Measurements from ENCODE around the gene ZNF548. TPM values are rescaled to one million over a fixed set of nuclear protein-coding genes. Genes with fewer than 3 reads are reported as not detected.
A peak's percentile ranks its signal among the peaks of the same experiment; 100 is the strongest.

Gene ZNF548
- total RNA-seq, 1 donor from 2014 or later = 11.3 TPM

GRCh38 chr19:57398868-57399267, 9.2 kb downstream of the ZNF548 start:
- no peak for DNase-seq (ENCODE audit: low read depth in 2 of 2)

DNA sequence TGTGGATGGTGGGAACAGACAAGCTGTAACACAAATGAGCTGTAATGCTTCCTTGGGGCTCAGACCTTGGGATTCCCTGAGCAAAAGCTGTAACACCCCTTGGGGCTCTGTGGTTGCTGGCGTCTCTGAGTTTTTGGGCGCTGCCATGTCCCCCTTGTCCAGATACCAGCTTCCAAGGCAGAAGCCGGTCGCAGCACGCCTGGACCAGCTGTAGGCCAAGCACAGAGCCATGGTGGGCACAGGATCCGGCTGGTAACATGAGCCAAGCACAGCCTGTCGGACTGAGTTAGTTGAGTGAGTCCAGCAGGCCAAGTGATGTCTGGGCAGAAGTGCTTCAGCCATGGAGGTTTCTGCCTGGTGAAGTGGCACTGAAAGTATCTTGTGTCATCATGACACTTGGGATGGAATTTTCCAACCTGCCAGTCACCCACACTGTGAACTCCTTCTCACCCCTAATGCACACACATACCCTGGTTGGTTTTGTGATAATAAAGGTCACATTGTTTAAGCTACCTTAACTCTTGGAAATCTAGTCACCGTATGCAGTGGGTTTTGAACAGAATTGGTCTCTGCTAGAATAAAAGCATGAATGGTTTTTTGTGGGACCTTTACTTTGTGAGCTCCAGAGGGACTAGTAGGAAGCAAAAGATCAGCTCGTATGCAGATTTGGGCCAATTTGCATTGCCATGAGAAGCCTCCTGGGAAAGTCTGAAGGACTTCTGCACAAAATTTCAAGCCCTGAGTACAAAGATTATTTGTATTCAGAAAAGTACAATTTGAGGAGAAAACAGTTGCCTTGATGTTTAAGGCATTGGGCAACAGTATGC, 14.3 kb downstream of the ZNF548 start:
- DNase-seq (ENCODE audit: low read depth in 2 of 2) = no peak

- peak; percentile 63 to 68 for DNase-seq (ENCODE audit: low read depth in 2 of 2)
Measured at GRCh38 chr19:57406516-57407123, 17.0 kb downstream of the ZNF548 start.

DNA sequence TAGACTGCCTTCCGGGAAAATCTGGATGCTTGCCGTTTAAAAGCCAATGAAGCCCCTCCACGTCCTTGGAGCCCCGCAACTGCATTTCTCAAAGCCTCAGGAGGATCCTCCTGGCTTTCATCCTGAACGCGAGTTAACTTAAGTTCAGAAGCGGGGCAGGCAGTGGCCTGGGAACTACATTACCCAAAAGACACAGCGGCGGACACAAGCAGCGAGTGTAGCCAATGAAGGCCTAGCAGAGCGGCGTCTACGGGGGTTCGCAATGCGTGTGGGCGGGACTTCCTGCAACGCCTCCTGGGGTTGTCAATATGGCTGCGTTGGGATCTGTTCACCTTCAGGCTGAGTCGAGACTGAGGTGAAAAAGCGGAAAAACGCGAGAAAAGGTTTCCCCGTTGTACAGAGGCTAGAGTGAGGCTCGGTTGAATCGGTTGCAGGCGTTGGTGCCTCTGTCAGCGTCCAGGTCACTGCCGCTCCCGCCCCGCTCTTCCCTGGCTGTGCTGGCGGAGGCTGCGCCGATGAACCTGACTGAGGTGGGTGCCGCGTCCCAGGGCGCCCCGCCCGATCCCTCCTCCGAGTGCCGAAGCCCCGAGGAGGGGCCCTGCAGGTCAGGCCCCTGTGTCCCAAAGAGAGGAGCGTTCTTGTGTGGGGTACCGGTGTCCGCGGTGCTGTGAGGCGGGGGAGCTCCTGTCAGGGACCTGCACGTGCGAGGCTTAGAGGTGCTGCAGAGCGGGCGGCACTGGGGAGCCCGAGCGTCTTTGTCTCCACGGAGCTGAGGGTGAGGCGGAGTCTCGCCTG, 21.4 kb downstream of the ZNF548 start, which contains the start of gene ZNF17:
TSS of gene ZNF17 (plus strand) at position 285 of the 795 bp plus-strand sequence. CDS start 2,455 bp downstream, outside the sequence.
- DNase-seq (ENCODE audit: low read depth in 2 of 2) = peak; percentile 95

DNA sequence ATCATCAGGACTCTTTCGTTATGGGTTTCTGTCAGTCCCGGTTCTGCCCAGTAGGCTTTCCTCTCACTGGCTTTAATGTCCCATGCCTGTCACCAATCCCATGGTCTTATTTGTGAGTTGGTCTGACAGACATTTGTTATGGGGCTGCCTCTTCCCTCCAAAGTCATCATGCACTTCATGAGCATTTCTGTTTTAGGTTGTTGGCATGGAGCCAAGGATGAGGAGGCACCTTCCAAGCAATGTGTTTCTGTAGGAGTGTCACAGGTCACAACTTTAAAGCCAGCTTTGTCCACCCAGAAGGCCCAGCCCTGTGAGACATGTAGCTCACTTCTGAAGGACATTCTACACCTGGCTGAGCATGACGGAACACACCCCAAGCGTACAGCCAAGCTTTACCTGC, 29.8 kb downstream of the ZNF548 start:
- no peak for DNase-seq (ENCODE audit: low read depth in 2 of 2)

DNA sequence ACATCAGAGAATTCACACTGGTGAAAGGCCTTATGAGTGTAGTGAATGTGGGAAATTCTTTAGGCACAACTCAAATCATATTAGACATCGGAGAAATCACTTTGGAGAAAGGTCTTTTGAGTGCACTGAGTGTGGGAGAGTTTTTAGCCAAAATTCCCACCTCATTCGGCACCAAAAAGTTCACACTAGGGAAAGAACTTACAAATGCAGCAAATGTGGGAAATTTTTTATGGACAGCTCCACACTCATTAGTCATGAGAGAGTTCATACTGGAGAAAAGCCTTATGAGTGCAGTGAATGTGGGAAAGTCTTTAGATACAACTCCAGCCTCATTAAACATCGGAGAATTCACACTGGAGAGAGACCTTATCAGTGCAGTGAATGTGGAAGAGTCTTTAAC, 31.4 kb downstream of the ZNF548 start:
- no peak for DNase-seq (ENCODE audit: low read depth in 2 of 2)

GRCh38 chr19:57434386-57435061, 44.9 kb downstream of the ZNF548 start:
- DNase-seq (ENCODE audit: low read depth in 2 of 2) = no peak

GRCh38 chr19:57435062-57435978, 45.7 kb downstream of the ZNF548 start, which contains the start of gene ZNF749:
Gene ZNF749, plus strand, starts transcription at chr19:57435325. Its CDS starts 254 bp downstream, at chr19:57435579.
- DNase-seq (ENCODE audit: low read depth in 2 of 2) = peak; percentile 98

DNA sequence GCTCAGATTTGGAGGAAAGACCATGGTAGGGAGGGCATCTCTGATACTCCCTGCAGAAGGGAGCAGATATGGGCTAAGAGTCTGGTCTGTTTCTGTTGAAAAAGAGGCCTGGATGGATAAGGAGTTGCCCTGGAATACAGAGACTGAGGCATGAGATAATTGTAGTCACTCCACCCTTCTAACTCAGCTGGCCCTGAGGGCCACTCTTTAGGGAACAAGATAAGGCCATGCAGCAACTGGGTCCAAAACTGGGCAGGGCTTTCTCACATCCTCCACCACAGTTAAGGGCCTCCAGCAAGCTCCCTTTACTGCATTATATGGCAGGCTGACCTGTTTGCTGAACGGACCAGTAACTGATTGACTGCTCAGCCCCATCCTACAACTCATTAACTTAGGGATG, 46.8 kb downstream of the ZNF548 start:
- DNase-seq (ENCODE audit: low read depth in 2 of 2) = no peak

- DNase-seq (ENCODE audit: low read depth in 2 of 2) = peak in 1 of 2 donors; percentile 10
Measured at GRCh38 chr19:57437931-57438330, 48.3 kb downstream of the ZNF548 start.

GRCh38 chr19:57438925-57439324, 49.3 kb downstream of the ZNF548 start:
- no peak for DNase-seq (ENCODE audit: low read depth in 2 of 2)

DNA sequence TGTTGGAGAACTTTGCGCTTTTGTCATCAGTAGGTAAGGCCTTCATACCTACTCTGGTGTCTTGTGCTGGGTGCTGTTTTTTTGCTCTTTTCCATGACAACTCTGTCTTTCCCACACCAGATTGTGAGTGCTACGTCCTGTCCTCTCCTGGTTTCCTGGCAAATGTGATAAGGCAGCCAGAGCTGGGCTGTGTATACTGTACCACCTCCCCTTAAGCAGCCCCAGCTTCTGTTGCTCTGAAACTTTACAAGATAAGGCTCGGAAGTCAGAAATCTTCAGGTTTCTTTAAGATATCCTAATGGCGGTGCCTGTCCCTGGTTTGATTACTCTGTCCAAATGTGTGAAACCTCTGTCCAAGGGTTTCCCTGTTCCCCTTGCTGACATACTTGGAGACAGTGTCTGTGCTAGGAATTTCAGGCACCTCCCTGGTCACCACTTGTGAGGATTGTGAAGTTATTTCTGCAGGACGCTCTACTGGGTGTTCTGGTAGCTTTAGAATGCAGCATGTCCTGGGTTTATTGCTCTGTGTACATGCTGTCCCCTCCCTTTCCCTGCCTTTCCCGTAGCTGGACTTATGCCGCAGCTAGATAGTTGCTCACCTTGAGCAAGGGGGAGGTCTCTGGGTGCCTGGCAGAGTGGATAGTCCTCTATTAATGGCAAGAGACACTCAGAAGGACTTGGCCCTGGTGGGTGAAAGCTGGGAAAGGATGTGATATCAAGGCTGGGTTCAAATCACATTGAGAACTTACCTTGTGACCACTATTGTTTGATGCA, 52.5 kb downstream of the ZNF548 start:
- no peak for DNase-seq (ENCODE audit: low read depth in 2 of 2)

GRCh38 chr19:57443121-57443696, 53.6 kb downstream of the ZNF548 start:
- no peak for DNase-seq (ENCODE audit: low read depth in 2 of 2)

- no peak for DNase-seq (ENCODE audit: low read depth in 2 of 2)
Measured at GRCh38 chr19:57452307-57452706, 62.7 kb downstream of the ZNF548 start.

Other genes with a start within 250 kb of the ZNF548 start
- not detected in 2 replicates for gene ZIM3, start 244.7 kb upstream of the ZNF548 start, total RNA-seq
- gene DUXA, start 222.4 kb upstream of the ZNF548 start, total RNA-seq = not detected in 2 replicates
- 7.6 and 14.7 TPM in 2 replicates for gene ZNF264, start 198.4 kb upstream of the ZNF548 start, total RNA-seq
- 0.20 and 0.87 TPM in 2 replicates for gene AURKC, start 158.8 kb upstream of the ZNF548 start, total RNA-seq
- gene ZNF805, start 149.2 kb upstream of the ZNF548 start, total RNA-seq = 14.8 and 32.7 TPM in 2 replicates
- 27.9 and 63.1 TPM in 2 replicates for gene ZNF460, start 109.4 kb upstream of the ZNF548 start, total RNA-seq
- gene ZNF543, start 69.4 kb upstream of the ZNF548 start, total RNA-seq = 6.5 and 9.3 TPM in 2 replicates
- gene ZNF304, start 38.6 kb upstream of the ZNF548 start, total RNA-seq = 6.5 and 10.3 TPM in 2 replicates
- 6.1 and 9.1 TPM in 2 replicates for gene TRAPPC2B, start 26.3 kb upstream of the ZNF548 start, total RNA-seq
- gene ZNF547, start 26.3 kb upstream of the ZNF548 start, total RNA-seq = 1.7 and 3.0 TPM in 2 replicates
- 6.8 and 10.9 TPM in 2 replicates for gene ZNF17, start 21.3 kb downstream of the ZNF548 start, total RNA-seq
- 6.5 and 8.7 TPM in 2 replicates for gene ZNF749, start 45.5 kb downstream of the ZNF548 start, total RNA-seq
- gene VN1R1, start 67.3 kb downstream of the ZNF548 start, total RNA-seq = under 0.01 and 0.40 TPM in 2 replicates
- gene ZNF772, start 87.7 kb downstream of the ZNF548 start, total RNA-seq = 10.9 and 12.9 TPM in 2 replicates
- 7.0 and 9.7 TPM in 2 replicates for gene ZNF419, start 97.9 kb downstream of the ZNF548 start, total RNA-seq
- gene ZNF773, start 110.1 kb downstream of the ZNF548 start, total RNA-seq = 6.1 and 9.9 TPM in 2 replicates
- gene ZNF549, start 137.5 kb downstream of the ZNF548 start, total RNA-seq = 3.3 and 4.4 TPM in 2 replicates
- 3.7 and 6.2 TPM in 2 replicates for gene ZNF550, start 170.0 kb downstream of the ZNF548 start, total RNA-seq
- 3.7 and 5.4 TPM in 2 replicates for gene ZNF416, start 189.1 kb downstream of the ZNF548 start, total RNA-seq
- 3.9 and 4.6 TPM in 2 replicates for gene ZIK1, start 194.3 kb downstream of the ZNF548 start, total RNA-seq
- 2.6 and 3.3 TPM in 2 replicates for gene ZNF530, start 210.0 kb downstream of the ZNF548 start, total RNA-seq
- gene ZNF134, start 224.4 kb downstream of the ZNF548 start, total RNA-seq = 13.7 and 15.9 TPM in 2 replicates
- gene ZNF211, start 243.3 kb downstream of the ZNF548 start, total RNA-seq = 7.4 and 9.9 TPM in 2 replicates

Data from lung microvascular endothelial cell (primary cell).